Lower leg skin (tissue), 4 donors: ENCODE results near the gene SLC4A8. TPM values are rescaled to one million over a fixed set of nuclear protein-coding genes. Genes with fewer than 3 reads are reported as not detected.

ENCODE experiments used
- DNase-seq, 2 donors: peaks; one replicate each; pipeline ENCODE4 v3.0.0-alpha.2; 2019; ENCODE audit warnings: low spot score in 2 of 2
- H3K4me3 ChIP-seq: fragments of 200-600 bp; sonication (generic); 2 replicates; pipeline ENCODE4 v1.5.1; 2017; ENCODE audit warnings: mild to moderate bottlenecking, low read depth; ENCODE audit not compliant: poor library complexity, severe bottlenecking
- POLR2A ChIP-seq, 2 donors: fragments of 450-650 bp; IDR thresholded peaks; one replicate each; pipeline ENCODE4 v1.6.1; 2016 to 2017; ENCODE audit warnings: antibody characterized with exemption in 2 of 2, mild to moderate bottlenecking in 1 of 2, moderate library complexity in 1 of 2
- WGBS, 2 donors: methylation state at CpG; one replicate each; pipeline ENCODE4 v1.1.5; 2018; 5-methylcytosine and 5-hydroxymethylcytosine counted together
- intact Hi-C: fragments of 100-400 bp; cut with DNase I; formaldehyde crosslinking; loops from one replicate; pipeline ENCODE4 v1.15.0; 2023; ENCODE audit warnings: low total_unique reads
- total RNA-seq, 4 donors: library from RNA; depleted of rRNA; stranded (reverse); fragments of >200 nt; gene quantifications; one replicate each; pipeline ENCODE4 v1.1.0, GENCODE V29; 2016
- TF ChIP-seq, protein P1 (sequence below), 3 donors: fragments of 450-650 bp; IDR thresholded peaks; one replicate each; pipeline ENCODE4 v1.5.1; 2016; ENCODE audit warnings: antibody characterized with exemption in 3 of 3, mild to moderate bottlenecking in 3 of 3, moderate library complexity in 2 of 3

Gene SLC4A8
- total RNA-seq, 4 donors from 2014 or later: 0.04 to 0.13 (median 0.06) TPM

DNA sequence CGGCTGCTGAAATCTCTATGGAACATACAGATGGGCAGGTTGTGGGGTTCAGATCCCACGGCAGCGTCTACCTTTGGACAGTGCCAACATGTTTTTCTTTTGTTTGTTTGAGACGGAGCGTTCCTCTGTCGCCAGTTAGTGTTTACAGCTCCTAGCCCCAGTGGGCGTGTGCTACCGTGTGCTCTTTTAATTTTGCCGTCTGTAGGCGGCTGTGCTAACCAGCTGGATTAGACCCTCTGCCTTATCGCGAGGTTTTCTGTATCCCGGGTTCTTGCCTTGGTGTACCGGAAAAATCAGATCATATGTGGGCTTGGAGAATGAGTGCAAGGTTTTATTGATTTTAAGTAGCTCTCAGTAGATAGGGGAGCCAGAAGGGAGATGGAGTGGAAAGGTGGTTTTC is 23.6 kb upstream of the SLC4A8 start:
- TF ChIP-seq POLR2A (IDR thresholded peaks at IDR 0.05): no peak
- TF ChIP-seq, protein P1, sequence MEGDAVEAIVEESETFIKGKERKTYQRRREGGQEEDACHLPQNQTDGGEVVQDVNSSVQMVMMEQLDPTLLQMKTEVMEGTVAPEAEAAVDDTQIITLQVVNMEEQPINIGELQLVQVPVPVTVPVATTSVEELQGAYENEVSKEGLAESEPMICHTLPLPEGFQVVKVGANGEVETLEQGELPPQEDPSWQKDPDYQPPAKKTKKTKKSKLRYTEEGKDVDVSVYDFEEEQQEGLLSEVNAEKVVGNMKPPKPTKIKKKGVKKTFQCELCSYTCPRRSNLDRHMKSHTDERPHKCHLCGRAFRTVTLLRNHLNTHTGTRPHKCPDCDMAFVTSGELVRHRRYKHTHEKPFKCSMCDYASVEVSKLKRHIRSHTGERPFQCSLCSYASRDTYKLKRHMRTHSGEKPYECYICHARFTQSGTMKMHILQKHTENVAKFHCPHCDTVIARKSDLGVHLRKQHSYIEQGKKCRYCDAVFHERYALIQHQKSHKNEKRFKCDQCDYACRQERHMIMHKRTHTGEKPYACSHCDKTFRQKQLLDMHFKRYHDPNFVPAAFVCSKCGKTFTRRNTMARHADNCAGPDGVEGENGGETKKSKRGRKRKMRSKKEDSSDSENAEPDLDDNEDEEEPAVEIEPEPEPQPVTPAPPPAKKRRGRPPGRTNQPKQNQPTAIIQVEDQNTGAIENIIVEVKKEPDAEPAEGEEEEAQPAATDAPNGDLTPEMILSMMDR (IDR thresholded peaks at IDR 0.05): no peak
- WGBS, 2 donors: 83 to 93% methylated on average over 14 of the region's 14 CpGs
- peak in 1 of 2 donors; percentile 54 for DNase-seq
- intact Hi-C loops: no loop called here
- no peak overlapping the region for H3K4me3 ChIP-seq

DNA sequence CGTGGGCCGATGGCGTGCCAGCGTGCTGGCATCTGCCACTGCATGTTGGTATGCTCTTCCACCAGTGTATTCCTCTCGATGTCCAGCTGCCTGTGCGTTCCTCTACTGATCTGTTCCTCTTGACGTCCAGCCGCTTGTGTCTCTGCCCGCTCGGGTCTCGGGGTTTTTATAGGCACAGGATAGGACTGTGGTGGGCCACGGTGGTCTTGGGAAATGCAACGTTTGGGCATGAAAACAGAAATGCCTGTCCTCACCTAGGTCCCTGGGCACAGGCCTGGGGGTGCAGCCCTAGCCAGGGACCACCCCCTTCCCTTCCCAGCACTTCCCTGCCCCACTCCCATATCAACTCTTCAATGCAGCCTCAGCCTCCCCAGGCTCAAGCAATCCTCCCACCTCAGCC is 23.1 kb upstream of the SLC4A8 start:
- no peak for TF ChIP-seq POLR2A (IDR thresholded peaks at IDR 0.05)
- TF ChIP-seq, protein P1 (IDR thresholded peaks at IDR 0.05): no peak
- DNase-seq: peak in 1 of 2 donors; percentile 68

DNA sequence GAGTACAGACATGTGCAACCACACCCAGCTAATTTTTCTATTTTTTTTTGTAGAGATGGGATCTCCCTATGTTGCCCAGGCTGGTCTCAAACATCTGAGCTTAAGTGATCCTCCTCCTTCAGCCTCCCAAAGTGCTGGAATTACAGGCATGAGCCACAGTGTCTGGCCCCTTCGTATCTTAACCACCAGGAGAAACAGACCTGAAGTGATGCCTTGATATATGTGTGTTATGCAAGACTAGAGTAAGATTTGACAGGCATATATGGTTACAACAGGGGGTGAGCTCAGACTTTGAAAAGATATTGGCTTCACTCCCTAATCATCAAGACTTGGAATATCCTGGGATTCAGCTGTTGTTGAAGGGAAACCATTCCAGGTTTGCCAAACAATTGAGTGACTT is 22.7 kb upstream of the SLC4A8 start:
- 35 to 53% methylated on average over 1 of the region's 1 CpG for WGBS, 2 donors
- TF ChIP-seq, protein P1 (IDR thresholded peaks at IDR 0.05): no peak
- no peak for TF ChIP-seq POLR2A (IDR thresholded peaks at IDR 0.05)
- no peak overlapping the region for H3K4me3 ChIP-seq
- intact Hi-C loops: no loop called here
- DNase-seq: no peak

More for the DNA sequence above, 23.1 kb upstream of the SLC4A8 start:
- intact Hi-C loops: no loop called here
- H3K4me3 ChIP-seq: no peak overlapping the region
- 86 to 88% methylated on average over 13 of the region's 13 CpGs for WGBS, 2 donors

DNA sequence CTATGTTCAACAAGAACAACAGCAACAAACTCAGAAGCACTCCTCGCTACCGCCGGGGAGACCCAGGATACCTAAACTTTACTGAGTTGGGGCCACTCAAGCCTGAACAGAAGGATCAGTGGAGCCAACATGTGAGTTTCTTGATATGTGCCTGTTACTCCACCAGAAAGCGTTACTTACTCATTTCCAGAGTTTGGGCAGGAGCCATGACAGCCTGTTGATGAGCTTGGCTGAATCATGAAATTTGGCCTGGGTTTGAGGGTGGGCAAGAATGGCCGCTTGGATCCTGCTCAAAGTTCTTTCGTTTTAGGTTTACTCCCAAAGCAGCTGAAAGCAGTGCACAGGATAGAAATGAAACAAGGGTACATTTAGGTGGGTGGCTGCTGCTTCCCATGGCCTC is 21.5 kb upstream of the SLC4A8 start:
- DNase-seq: peak in 1 of 2 donors; percentile 46
- H3K4me3 ChIP-seq: no peak overlapping the region
- WGBS, 2 donors: 80 to 85% methylated on average over 6 of the region's 6 CpGs
- intact Hi-C loops: no loop called here
- no peak for TF ChIP-seq POLR2A (IDR thresholded peaks at IDR 0.05)
- TF ChIP-seq, protein P1 (IDR thresholded peaks at IDR 0.05): no peak

DNA sequence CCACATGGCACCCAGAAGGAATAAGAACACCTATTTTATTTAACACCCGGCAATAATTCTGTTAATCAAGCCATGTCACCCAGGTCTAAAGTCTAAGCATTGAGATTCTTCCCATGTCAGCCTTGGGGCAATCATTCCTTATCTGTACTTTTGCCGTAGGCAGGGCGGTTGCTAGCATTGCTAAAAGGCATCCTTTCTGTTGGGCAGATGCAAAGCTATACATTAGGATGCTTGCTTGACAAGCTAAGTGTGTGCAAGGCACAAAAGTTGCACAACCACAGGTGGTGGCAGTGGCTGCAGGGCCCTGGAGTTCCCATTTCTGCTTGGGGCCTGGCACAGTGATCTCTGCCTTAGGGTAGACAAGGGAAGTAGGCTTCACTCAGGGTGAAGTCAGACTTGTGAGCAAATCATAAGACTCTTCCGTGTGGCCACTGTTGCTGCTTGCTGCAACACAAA is 20.9 kb upstream of the SLC4A8 start:
- intact Hi-C loops: no loop called here
- H3K4me3 ChIP-seq: no peak overlapping the region
- TF ChIP-seq, protein P1 (IDR thresholded peaks at IDR 0.05): no peak
- no peak for TF ChIP-seq POLR2A (IDR thresholded peaks at IDR 0.05)
- DNase-seq: peak in 1 of 2 donors; percentile 77
- WGBS, 2 donors: 76 to 77% methylated on average over 4 of the region's 4 CpGs

DNA sequence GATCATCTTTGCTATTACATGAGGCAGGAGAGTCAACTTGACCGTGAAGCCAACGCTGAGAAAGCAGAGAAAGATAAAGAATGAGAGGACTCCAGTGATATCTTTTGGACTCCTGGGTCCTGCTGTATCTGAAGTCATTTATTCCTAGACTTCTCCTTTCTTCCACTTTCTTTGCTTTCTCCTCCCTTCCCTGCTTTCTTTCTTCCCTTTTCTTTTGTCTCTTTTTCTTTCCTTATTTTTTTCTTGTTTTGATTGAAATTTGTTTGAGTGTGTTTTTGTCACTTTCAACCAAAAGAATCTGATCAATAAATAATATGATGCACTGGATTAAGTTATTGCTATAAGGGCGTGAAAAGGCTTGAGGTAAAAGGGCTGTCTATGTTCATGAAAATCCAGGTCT is 20.0 kb upstream of the SLC4A8 start:
- intact Hi-C loops: no loop called here
- TF ChIP-seq, protein P1 (IDR thresholded peaks at IDR 0.05): no peak
- no peak for TF ChIP-seq POLR2A (IDR thresholded peaks at IDR 0.05)
- 93 to 94% methylated on average over 3 of the region's 3 CpGs for WGBS, 2 donors

More for the DNA sequence above, 20.0 kb upstream of the SLC4A8 start:
- no peak overlapping the region for H3K4me3 ChIP-seq
- no peak for DNase-seq
